ENCODE data around the gene EXTL1. TPM values are rescaled to one million over a fixed set of nuclear protein-coding genes. Genes with fewer than 3 reads are reported as not detected.

Gene EXTL1
- total and polyA plus RNA-seq, 2 donors: 0.58 to 2.3 TPM

- Histone ChIP-seq H3K4me3 (ENCODE audit: low read depth, low read length) (no peak overlapping the region), H3K27ac (ENCODE audit: low read depth) (no peak overlapping the region), H3K4me1 (ENCODE audit: insufficient read depth) (no peaks in the 10 kb centered on the region), H3K36me3 (ENCODE audit: insufficient read depth) (no peaks in the 10 kb centered on the region)
- DNase-seq (ENCODE audit: extremely low spot score): no peak
- 21% methylated on average over 4 of the region's 4 CpGs for WGBS
Observed at GRCh38 chr1:26066857-26067256, 45.3 kb downstream of the EXTL1 start.

- DNase-seq (ENCODE audit: extremely low spot score): no peak
- WGBS: 29% methylated on average over 9 of the region's 9 CpGs
- no peaks in the 10 kb centered on the region for H3K36me3 ChIP-seq (ENCODE audit: insufficient read depth)
- H3K4me1 ChIP-seq (ENCODE audit: insufficient read depth): no peaks in the 10 kb centered on the region
- H3K4me3 ChIP-seq (ENCODE audit: low read depth, low read length): no peak within 1 kb of the TSS
- H3K27ac ChIP-seq (ENCODE audit: low read depth): no peak within 1 kb of the TSS
Observed at GRCh38 chr1:26067432-26067911, 45.9 kb downstream of the EXTL1 start, which contains the start of gene TRIM63. Gene TRIM63, minus strand, starts transcription at chr1:26067630. Its CDS starts 136 bp downstream, at chr1:26067494.

GRCh38 chr1:26069941-26070295, 48.3 kb downstream of the EXTL1 start:
- Histone ChIP-seq H3K36me3 (ENCODE audit: insufficient read depth) (no peaks in the 10 kb centered on the region), H3K4me1 (ENCODE audit: insufficient read depth) (no peaks in the 10 kb centered on the region), H3K27ac (ENCODE audit: low read depth) (no peak overlapping the region), H3K4me3 (ENCODE audit: low read depth, low read length) (no peak overlapping the region)
- WGBS: 82% methylated on average over 1 of the region's 1 CpG
- DNase-seq (ENCODE audit: extremely low spot score): no peak

GRCh38 chr1:26070296-26070962, 48.9 kb downstream of the EXTL1 start:
- WGBS: 77% methylated on average over 4 of the region's 4 CpGs
- H3K27ac ChIP-seq (ENCODE audit: low read depth): no peak overlapping the region
- H3K36me3 ChIP-seq (ENCODE audit: insufficient read depth): no peaks in the 10 kb centered on the region
- no peak for DNase-seq (ENCODE audit: extremely low spot score)
- H3K4me1 ChIP-seq (ENCODE audit: insufficient read depth): no peaks in the 10 kb centered on the region
- H3K4me3 ChIP-seq (ENCODE audit: low read depth, low read length): no peak overlapping the region

GRCh38 chr1:26070963-26071342, 49.4 kb downstream of the EXTL1 start:
- 81% methylated on average over 6 of the region's 6 CpGs for WGBS
- no peak for DNase-seq (ENCODE audit: extremely low spot score)

GRCh38 chr1:26072305-26072704, 50.7 kb downstream of the EXTL1 start:
- Histone ChIP-seq H3K27ac (ENCODE audit: low read depth) (no peak overlapping the region), H3K36me3 (ENCODE audit: insufficient read depth) (no peaks in the 10 kb centered on the region), H3K4me3 (ENCODE audit: low read depth, low read length) (no peak overlapping the region), H3K4me1 (ENCODE audit: insufficient read depth) (no peaks in the 10 kb centered on the region)
- no peak for DNase-seq (ENCODE audit: extremely low spot score)
- WGBS: 43% methylated on average over 6 of the region's 6 CpGs

More at GRCh38 chr1:26070963-26071342, 49.4 kb downstream of the EXTL1 start:
- H3K4me1 ChIP-seq (ENCODE audit: insufficient read depth): no peaks in the 10 kb centered on the region
- no peak overlapping the region for H3K27ac ChIP-seq (ENCODE audit: low read depth)
- no peaks in the 10 kb centered on the region for H3K36me3 ChIP-seq (ENCODE audit: insufficient read depth)
- H3K4me3 ChIP-seq (ENCODE audit: low read depth, low read length): no peak overlapping the region

- H3K36me3 ChIP-seq (ENCODE audit: insufficient read depth): no peaks in the 10 kb centered on the region
- 74% methylated on average over 3 of the region's 3 CpGs for WGBS
- no peak overlapping the region for H3K4me3 ChIP-seq (ENCODE audit: low read depth, low read length)
- DNase-seq (ENCODE audit: extremely low spot score): no peak
- H3K27ac ChIP-seq (ENCODE audit: low read depth): no peak overlapping the region
- no peaks in the 10 kb centered on the region for H3K4me1 ChIP-seq (ENCODE audit: insufficient read depth)
Observed at GRCh38 chr1:26075421-26076144, 54.0 kb downstream of the EXTL1 start.

GRCh38 chr1:26077524-26077923, 55.9 kb downstream of the EXTL1 start:
- Histone ChIP-seq H3K36me3 (ENCODE audit: insufficient read depth) (no peaks in the 10 kb centered on the region), H3K4me3 (ENCODE audit: low read depth, low read length) (no peak overlapping the region), H3K4me1 (ENCODE audit: insufficient read depth) (no peaks in the 10 kb centered on the region), H3K27ac (ENCODE audit: low read depth) (no peak overlapping the region)
- 97% methylated on average over 1 of the region's 1 CpG for WGBS
- DNase-seq (ENCODE audit: extremely low spot score): no peak

- Histone ChIP-seq H3K36me3 (ENCODE audit: insufficient read depth) (no peaks in the 10 kb centered on the region), H3K27ac (ENCODE audit: low read depth) (no peak overlapping the region), H3K4me3 (ENCODE audit: low read depth, low read length) (no peak overlapping the region), H3K4me1 (ENCODE audit: insufficient read depth) (no peaks in the 10 kb centered on the region)
- 36% methylated on average over 8 of the region's 8 CpGs for WGBS
- DNase-seq (ENCODE audit: extremely low spot score): no peak
Observed at GRCh38 chr1:26078286-26079177, 57.0 kb downstream of the EXTL1 start.

- WGBS: 46% methylated on average over 7 of the region's 7 CpGs
- Histone ChIP-seq H3K36me3 (ENCODE audit: insufficient read depth) (no peaks in the 10 kb centered on the region), H3K27ac (ENCODE audit: low read depth) (peak overlapping the region; percentile 59), H3K4me1 (ENCODE audit: insufficient read depth) (no peaks in the 10 kb centered on the region), H3K4me3 (ENCODE audit: low read depth, low read length) (no peak overlapping the region)
- no peak for DNase-seq (ENCODE audit: extremely low spot score)
Observed at GRCh38 chr1:26079178-26079563, 57.6 kb downstream of the EXTL1 start.

- Histone ChIP-seq H3K4me3 (ENCODE audit: low read depth, low read length) (no peak overlapping the region), H3K27ac (ENCODE audit: low read depth) (no peak overlapping the region), H3K36me3 (ENCODE audit: insufficient read depth) (no peaks in the 10 kb centered on the region), H3K4me1 (ENCODE audit: insufficient read depth) (no peaks in the 10 kb centered on the region)
- no peak for DNase-seq (ENCODE audit: extremely low spot score)
- 48% methylated on average over 9 of the region's 9 CpGs for WGBS
Observed at GRCh38 chr1:26079960-26080814, 58.6 kb downstream of the EXTL1 start.

GRCh38 chr1:26081267-26082019, 59.9 kb downstream of the EXTL1 start:
- Histone ChIP-seq H3K4me1 (ENCODE audit: insufficient read depth) (no peaks in the 10 kb centered on the region), H3K36me3 (ENCODE audit: insufficient read depth) (no peaks in the 10 kb centered on the region), H3K4me3 (ENCODE audit: low read depth, low read length) (no peak overlapping the region), H3K27ac (ENCODE audit: low read depth) (no peak overlapping the region)
- 67% methylated on average over 8 of the region's 8 CpGs for WGBS
- no peak for DNase-seq (ENCODE audit: extremely low spot score)

Measured in urinary bladder (tissue), 4 donors.